GM21423 (cell line): ENCODE results near the gene AGPAT2.
"Not testable (repeated sequence)": the region's sequence is repeated elsewhere in the genome, so short reads cannot be mapped to it uniquely, and the experiment has no call there.

ENCODE experiments used
- ATAC-seq: cut with Tn5 transposase; IDR thresholded peaks from one replicate; pipeline ENCODE4 v1.9.1; 2021; ENCODE audit warnings: mild to moderate bottlenecking, moderate library complexity; ENCODE audit not compliant: unreplicated experiment

The AGPAT2 gene

GRCh38 chr9:136650648-136651047 is 36.6 kb downstream of the AGPAT2 start:
- ATAC-seq: no peak

- no peak for ATAC-seq
Measured at GRCh38 chr9:136650021-136650420, 37.2 kb downstream of the AGPAT2 start.

- ATAC-seq: no peak
Measured at GRCh38 chr9:136648751-136649150, 38.5 kb downstream of the AGPAT2 start.

- no peak for ATAC-seq
Measured at GRCh38 chr9:136646827-136647711, 40.2 kb downstream of the AGPAT2 start.

- no peak for ATAC-seq
Measured at GRCh38 chr9:136645903-136646754, 41.1 kb downstream of the AGPAT2 start.

- no peak for ATAC-seq
Measured at GRCh38 chr9:136645352-136645902, 41.8 kb downstream of the AGPAT2 start.

- ATAC-seq: peak; percentile 50
Measured at GRCh38 chr9:136644593-136645351, 42.5 kb downstream of the AGPAT2 start.

- ATAC-seq: no peak
Measured at GRCh38 chr9:136644343-136644592, 43.0 kb downstream of the AGPAT2 start.

- no peak for ATAC-seq
Measured at GRCh38 chr9:136643596-136644342, 43.5 kb downstream of the AGPAT2 start.

GRCh38 chr9:136642439-136642921 is 44.8 kb downstream of the AGPAT2 start:
- ATAC-seq: no peak

GRCh38 chr9:136640171-136641111 is 46.8 kb downstream of the AGPAT2 start:
- no peak for ATAC-seq

- ATAC-seq: no peak
Measured at GRCh38 chr9:136634904-136635303, 52.4 kb downstream of the AGPAT2 start.

GRCh38 chr9:136632491-136633106 is 54.7 kb downstream of the AGPAT2 start:
- not testable (repeated sequence) for ATAC-seq

- ATAC-seq: not testable (repeated sequence)
Measured at GRCh38 chr9:136632072-136632471, 55.2 kb downstream of the AGPAT2 start.

- ATAC-seq: no peak
Measured at GRCh38 chr9:136631038-136632000, 55.9 kb downstream of the AGPAT2 start.

- no peak for ATAC-seq
Measured at GRCh38 chr9:136630662-136630992, 56.6 kb downstream of the AGPAT2 start.

GRCh38 chr9:136629879-136630661 is 57.2 kb downstream of the AGPAT2 start:
- no peak for ATAC-seq
